IPS DF 6.9 (cell line): ENCODE data around the gene INO80C.

Experiments
- DNase-seq: peaks from one replicate; pipeline ENCODE4 v3.0.0-alpha.2; 2013; ENCODE audit warnings: low read depth, low spot score
- H3K27ac ChIP-seq: one replicate; pipeline ENCODE4 v1.5.1; 2013; ENCODE audit warnings: low read length, control low read depth
- H3K27me3 ChIP-seq: 2 replicates; pipeline ENCODE4 v1.6.1; 2013; ENCODE audit warnings: mild to moderate bottlenecking, low read length; ENCODE audit not compliant: control insufficient read depth, insufficient read depth
- H3K36me3 ChIP-seq: 2 replicates; pipeline ENCODE4 v1.6.1; 2013; ENCODE audit warnings: low read length; ENCODE audit not compliant: control insufficient read depth, insufficient read depth
- H3K4me1 ChIP-seq: 2 replicates; pipeline ENCODE4 v1.6.1; 2013; ENCODE audit warnings: low read length; ENCODE audit not compliant: control insufficient read depth, insufficient read depth
- H3K4me3 ChIP-seq: 2 replicates; pipeline ENCODE4 v1.5.1; 2013; ENCODE audit warnings: mild to moderate bottlenecking, low read length
- H3K9me3 ChIP-seq: 2 replicates; pipeline ENCODE4 v1.6.1; 2013; ENCODE audit warnings: low read length, inconsistent platforms; ENCODE audit not compliant: control insufficient read depth, insufficient read depth
- WGBS: extraction: QIAGEN DNeasy Blood & Tissue Kit; methylation state at CpG from one replicate; pipeline ENCODE4 v1.1.7; 2013; ENCODE audit warnings: mixed read lengths, missing lambda C conversion rate; ENCODE audit not compliant: insufficient read length, insufficient coverage; 5-methylcytosine and 5-hydroxymethylcytosine counted together

INO80C gene

DNA sequence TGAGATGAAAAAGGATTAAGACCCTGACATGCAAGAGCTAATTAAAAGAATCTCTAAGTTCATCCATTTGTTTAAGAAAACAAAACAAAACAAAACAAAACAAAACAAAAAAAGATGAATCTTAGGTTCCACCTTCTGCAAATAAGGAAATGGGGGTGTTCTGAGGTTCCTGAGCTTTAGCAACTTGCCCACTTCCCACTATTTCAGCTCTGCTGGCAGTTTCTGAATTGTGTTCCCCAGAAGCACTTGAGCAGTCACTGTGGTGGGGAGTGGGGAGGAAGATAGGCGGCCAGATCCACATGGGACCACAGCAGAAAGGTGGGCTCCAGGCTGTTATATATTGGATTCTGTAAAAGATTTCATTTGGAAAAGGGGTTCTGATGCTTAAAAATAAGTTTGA lies 20.3 kb downstream of the INO80C start:
- no peaks in the 10 kb centered on the region for H3K4me1 ChIP-seq
- no peaks in the 10 kb centered on the region; the same call in 1 of the 2 replicates for H3K36me3 ChIP-seq
- no CpG with 5 or more reads among the region's 1 CpG for WGBS
- no peaks in the 10 kb centered on the region for H3K9me3 ChIP-seq
- no peak for DNase-seq
- no peaks in the 10 kb centered on the region for H3K27me3 ChIP-seq
- H3K27ac ChIP-seq, result no peak overlapping the region
- H3K4me3 ChIP-seq, result no peak overlapping the region

DNA sequence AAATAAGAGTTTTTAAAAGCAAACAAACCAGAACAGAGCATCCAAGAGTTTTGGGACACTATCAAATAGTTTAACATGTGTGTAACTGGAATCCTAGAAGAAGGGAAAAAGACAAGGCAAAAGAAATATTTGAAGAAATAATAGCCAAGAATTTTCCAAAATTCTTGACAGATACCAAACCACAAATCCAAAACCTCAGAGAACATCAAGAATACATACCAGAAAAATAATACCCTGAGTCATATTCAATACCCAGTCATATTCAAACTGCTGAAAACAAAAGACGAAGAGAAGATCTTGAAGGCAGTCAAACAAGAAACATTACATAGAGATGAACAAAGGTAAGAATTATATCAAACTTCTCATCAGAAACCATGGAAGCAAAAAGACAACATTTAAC lies 22.9 kb downstream of the INO80C start:
- no peak overlapping the region for H3K4me3 ChIP-seq
- no peaks in the 10 kb centered on the region for H3K27me3 ChIP-seq
- no CpG with 5 or more reads among the region's 1 CpG for WGBS
- H3K9me3 ChIP-seq, result no peaks in the 10 kb centered on the region
- H3K27ac ChIP-seq, result no peak overlapping the region
- no peaks in the 10 kb centered on the region; the same call in 1 of the 2 replicates for H3K36me3 ChIP-seq
- H3K4me1 ChIP-seq, result no peaks in the 10 kb centered on the region
- DNase-seq, result no peak

DNA sequence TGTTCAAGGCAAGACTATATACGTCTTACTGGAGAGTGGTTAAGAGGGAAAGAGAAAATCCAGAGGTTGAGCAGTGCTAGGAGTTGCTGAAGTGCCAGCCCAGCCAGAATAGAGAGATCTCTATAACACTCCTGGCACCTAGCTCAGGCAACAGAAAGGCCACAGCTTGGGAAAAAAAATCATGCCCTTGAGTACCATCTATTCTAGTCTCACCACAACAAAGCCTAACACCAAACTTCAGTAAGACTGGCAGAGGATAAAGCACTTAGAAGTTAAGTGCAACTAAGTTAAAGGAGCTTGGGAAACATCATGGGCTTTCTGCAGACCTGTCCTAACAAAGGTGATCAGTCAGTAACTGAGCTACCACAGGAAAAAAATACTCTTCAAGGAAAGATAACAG lies 24.2 kb downstream of the INO80C start:
- no peaks in the 10 kb centered on the region for H3K9me3 ChIP-seq
- no peak overlapping the region for H3K27ac ChIP-seq
- no CpG with 5 or more reads among the region's 1 CpG for WGBS
- no peaks in the 10 kb centered on the region for H3K4me1 ChIP-seq
- H3K4me3 ChIP-seq, result no peak overlapping the region
- no peaks in the 10 kb centered on the region; the same call in 1 of the 2 replicates for H3K36me3 ChIP-seq
- DNase-seq, result no peak
- no peaks in the 10 kb centered on the region for H3K27me3 ChIP-seq

DNA sequence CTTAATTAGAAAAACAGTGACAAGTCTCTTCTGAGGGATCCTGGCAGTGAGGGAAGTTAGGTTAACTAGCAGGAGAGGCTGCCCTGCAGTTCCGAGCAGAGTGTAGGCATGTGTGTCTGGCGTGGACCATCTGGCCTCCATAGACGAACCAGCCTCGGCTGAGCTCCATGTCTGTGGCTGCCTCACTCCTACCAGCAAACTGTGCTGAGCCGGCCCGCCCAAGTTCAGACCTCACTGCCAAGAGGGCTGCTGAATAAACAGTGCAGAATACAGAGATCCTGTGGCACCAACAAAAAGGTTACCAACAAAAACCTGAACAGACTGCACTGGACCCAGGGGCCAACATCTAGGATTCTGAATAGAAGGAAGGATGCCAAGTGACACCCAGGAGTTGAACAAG lies 27.3 kb downstream of the INO80C start:
- no peaks in the 10 kb centered on the region for H3K4me1 ChIP-seq
- H3K27ac ChIP-seq, result no peak overlapping the region
- no CpG with 5 or more reads among the region's 6 CpGs for WGBS
- no peaks in the 10 kb centered on the region; the same call in 1 of the 2 replicates for H3K36me3 ChIP-seq
- H3K4me3 ChIP-seq, result no peak overlapping the region
- H3K27me3 ChIP-seq, result no peaks in the 10 kb centered on the region
- no peaks in the 10 kb centered on the region for H3K9me3 ChIP-seq
- DNase-seq, result no peak

DNA sequence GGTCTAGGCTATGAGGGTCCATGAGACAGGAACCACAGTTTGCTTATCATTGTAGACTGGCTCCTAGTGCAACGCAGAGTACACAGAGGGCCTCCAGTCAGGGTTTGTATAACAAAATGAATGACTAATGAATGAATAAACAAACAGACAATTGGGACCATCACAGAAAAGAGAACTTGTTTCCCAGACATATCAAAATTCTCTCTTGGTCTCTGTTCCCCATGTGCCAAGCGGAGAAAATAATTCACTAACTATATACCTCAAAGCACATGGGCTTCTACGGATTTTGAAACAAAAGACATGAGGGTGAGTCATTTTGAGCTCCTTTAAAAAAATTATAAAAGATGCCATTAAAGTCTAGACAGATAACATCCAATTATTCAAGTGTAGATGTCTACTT lies 28.0 kb downstream of the INO80C start:
- Histone ChIP-seq H3K4me1 (no peaks in the 10 kb centered on the region), H3K36me3 (no peaks in the 10 kb centered on the region; the same call in 1 of the 2 replicates), H3K4me3 (no peak overlapping the region), H3K9me3 (no peaks in the 10 kb centered on the region), H3K27ac (no peak overlapping the region), H3K27me3 (no peaks in the 10 kb centered on the region)
- no CpG with 5 or more reads among the region's 3 CpGs for WGBS
- no peak for DNase-seq

DNA sequence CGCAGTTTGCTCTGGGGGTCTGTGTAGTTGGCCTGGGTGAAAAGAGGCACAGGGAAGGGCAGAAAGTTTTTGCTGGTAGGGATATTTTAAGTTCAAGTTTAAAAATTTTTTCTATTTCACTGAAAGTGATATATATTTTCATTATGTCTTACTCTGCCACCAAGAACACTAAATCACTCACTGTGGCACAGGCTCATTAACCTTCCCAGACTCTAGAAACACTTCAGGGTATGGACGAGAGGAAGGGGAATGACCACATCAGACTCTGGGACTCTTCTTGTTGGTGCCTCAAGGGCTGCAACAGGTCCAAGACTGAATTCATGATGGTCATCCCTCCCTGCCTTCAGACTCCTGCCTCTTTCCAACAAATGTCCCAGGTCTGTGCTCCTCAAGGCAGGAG lies 29.0 kb downstream of the INO80C start:
- H3K4me1 ChIP-seq, result no peaks in the 10 kb centered on the region
- H3K36me3 ChIP-seq, result no peaks in the 10 kb centered on the region; the same call in 1 of the 2 replicates
- H3K4me3 ChIP-seq, result no peak overlapping the region
- no peak overlapping the region for H3K27ac ChIP-seq
- H3K27me3 ChIP-seq, result no peaks in the 10 kb centered on the region
- no peaks in the 10 kb centered on the region for H3K9me3 ChIP-seq
- WGBS, result no CpG with 5 or more reads among the region's 2 CpGs
- no peak for DNase-seq

DNA sequence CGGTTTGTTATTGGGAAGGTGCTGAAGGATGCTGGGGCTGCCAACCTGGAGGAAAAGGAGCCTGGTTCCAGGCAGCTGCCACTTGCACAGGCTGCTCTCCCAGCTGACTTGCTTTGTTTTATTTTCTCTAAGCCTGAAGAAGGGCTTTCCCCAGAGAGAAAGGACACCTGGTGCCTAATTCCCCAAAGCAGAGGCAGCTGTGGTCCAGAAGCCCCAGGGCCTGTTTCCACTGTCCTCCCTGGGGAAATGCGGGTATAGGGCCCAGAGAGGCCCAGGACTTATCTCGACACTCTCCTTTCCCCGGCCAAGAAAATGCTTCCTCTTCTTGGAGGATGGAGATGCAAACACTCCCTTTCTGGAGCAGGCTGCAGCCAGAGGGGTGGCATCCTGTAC lies 30.1 kb downstream of the INO80C start:
- Histone ChIP-seq H3K9me3 (no peaks in the 10 kb centered on the region), H3K27ac (no peak overlapping the region), H3K27me3 (no peaks in the 10 kb centered on the region), H3K4me1 (no peaks in the 10 kb centered on the region), H3K36me3 (no peaks in the 10 kb centered on the region), H3K4me3 (no peak overlapping the region)
- WGBS, result no CpG with 5 or more reads among the region's 4 CpGs
- no peak for DNase-seq

DNA sequence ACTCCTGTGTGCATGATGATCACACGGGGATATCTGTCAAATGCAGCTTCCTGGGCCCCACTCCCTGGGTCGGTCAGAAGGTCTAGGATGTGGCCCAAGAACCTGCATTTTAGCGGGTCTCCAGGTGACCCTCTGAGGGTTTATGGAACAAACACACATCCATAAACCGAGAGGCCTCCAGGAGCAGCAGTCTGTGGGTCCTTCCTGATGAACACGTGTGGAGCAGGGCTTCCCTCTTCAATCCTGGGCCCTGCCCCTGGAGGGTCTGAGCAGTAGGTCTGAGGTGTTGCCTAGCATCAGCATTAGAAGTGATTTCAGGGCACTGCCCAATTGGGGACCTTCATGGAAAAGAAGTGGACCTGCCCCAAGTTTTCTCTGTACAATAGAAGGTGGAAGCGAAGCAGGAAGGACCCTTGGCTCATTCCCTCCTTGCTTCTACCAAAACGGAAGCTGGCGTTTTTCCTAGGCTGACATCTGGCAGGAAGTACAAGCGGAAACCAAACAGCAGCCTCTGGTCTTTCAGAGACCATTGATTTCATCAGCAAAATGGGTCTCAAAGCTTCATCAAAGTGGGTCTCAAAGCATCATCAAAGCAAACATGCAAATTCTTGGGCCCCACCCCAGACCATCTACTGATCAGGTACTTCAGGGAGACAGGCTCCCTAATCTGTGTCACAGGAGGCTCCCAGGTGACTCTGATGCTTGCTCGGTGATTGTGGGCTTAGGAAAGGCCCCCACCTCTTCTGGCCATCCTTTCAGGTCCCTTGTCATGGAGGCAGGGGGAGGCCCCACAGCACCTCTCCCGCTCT lies 30.7 kb downstream of the INO80C start:
- no peak overlapping the region for H3K27ac ChIP-seq
- no CpG with 5 or more reads among the region's 11 CpGs for WGBS
- H3K36me3 ChIP-seq, result no peaks in the 10 kb centered on the region
- no peaks in the 10 kb centered on the region for H3K4me1 ChIP-seq
- H3K9me3 ChIP-seq, result no peaks in the 10 kb centered on the region
- no peak overlapping the region for H3K4me3 ChIP-seq
- no peaks in the 10 kb centered on the region for H3K27me3 ChIP-seq
- no peak for DNase-seq

DNA sequence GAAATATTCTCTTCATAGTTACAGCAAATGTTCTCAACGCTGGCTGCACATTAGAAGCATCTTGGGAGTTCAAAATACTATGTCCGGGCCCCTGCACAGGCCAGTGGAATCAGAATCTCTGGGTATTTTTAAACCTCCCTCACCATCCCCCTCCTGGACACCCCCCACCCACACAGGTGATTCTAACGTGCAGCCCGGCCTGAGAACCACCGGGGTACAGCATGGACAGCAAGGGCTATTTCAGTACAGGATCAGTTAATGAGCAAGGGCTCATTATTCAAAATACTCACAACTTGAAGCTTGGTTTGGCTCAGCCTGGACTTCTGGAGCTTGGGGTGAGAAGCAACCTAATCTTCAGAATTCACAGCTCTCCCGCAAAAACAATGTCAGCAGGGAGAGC lies 31.4 kb downstream of the INO80C start:
- no peaks in the 10 kb centered on the region for H3K4me1 ChIP-seq
- H3K27me3 ChIP-seq, result no peaks in the 10 kb centered on the region
- no CpG with 5 or more reads among the region's 6 CpGs for WGBS

DNA sequence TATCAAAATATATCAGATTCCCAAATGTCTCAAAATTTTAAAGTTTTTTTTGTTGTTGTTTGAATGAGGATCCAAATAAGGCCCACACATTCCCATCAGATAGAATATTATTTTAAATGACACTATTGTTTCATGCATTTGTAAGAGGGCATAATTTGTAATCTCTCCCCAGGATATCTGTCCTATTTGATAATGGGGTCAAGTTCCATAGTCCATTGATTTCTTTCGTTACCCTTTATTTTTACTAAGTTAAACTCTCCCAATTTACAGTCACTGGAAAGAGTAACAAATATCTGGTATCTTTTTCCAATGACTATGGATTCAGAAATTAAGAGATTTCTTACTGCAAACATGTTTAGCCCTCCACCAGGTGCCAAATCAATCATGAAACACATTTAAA lies 32.4 kb downstream of the INO80C start:
- Histone ChIP-seq H3K36me3 (no peaks in the 10 kb centered on the region), H3K9me3 (no peaks in the 10 kb centered on the region), H3K4me1 (no peaks in the 10 kb centered on the region), H3K27me3 (no peaks in the 10 kb centered on the region), H3K4me3 (no peak overlapping the region), H3K27ac (no peak overlapping the region)
- no CpG with 5 or more reads among the region's 1 CpG for WGBS
- DNase-seq, result no peak

More for the DNA sequence above, 31.4 kb downstream of the INO80C start:
- no peaks in the 10 kb centered on the region for H3K9me3 ChIP-seq
- no peak for DNase-seq
- no peak overlapping the region for H3K27ac ChIP-seq
- H3K36me3 ChIP-seq, result no peaks in the 10 kb centered on the region
- no peak overlapping the region for H3K4me3 ChIP-seq

DNA sequence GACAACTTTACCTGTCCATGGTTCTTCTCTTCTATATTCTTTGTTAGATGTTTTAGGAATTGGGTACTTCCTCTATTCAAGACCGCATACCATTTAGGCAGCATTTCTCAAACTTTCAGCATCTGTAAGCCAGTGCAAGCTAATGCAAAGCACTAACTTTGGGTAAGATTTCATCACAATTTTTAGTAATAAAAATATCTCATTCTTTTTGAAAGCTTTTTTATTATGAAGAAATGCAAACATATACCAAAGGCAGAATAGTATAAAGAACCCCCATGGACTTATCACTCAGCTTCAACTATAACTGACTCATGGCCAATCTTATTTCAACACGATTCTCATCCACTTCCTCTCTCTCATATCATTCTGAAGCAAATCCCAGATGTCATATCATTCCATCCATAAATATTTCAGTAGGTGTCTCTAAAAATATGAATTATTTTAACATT lies 32.9 kb downstream of the INO80C start:
- H3K9me3 ChIP-seq, result no peaks in the 10 kb centered on the region
- H3K4me3 ChIP-seq, result no peak overlapping the region
- no peak for DNase-seq
- no peaks in the 10 kb centered on the region for H3K36me3 ChIP-seq
- WGBS, result 100% methylated on average over 1 of the region's 2 CpGs
- no peaks in the 10 kb centered on the region for H3K27me3 ChIP-seq
- no peaks in the 10 kb centered on the region for H3K4me1 ChIP-seq
- no peak overlapping the region for H3K27ac ChIP-seq
